GM12865 (cell line): ENCODE results near the gene NOSTRIN.

Experiments
- DNase-seq: peaks from one replicate; pipeline ENCODE4 v3.0.0; 2010; ENCODE audit warnings: low read depth
- H3K4me3 ChIP-seq: 2 replicates; pipeline ENCODE4 v1.5.1; 2011; ENCODE audit warnings: mild to moderate bottlenecking, low read depth, low read length, control low read depth
- TF ChIP-seq, protein P1 (sequence below): IDR thresholded peaks from 2 replicates; pipeline ENCODE4 v1.5.1; 2011; ENCODE audit warnings: low read length, control low read depth, low read depth, inconsistent platforms; ENCODE audit not compliant: insufficient read depth; ENCODE audit errors: missing control alignments

Gene NOSTRIN

DNA sequence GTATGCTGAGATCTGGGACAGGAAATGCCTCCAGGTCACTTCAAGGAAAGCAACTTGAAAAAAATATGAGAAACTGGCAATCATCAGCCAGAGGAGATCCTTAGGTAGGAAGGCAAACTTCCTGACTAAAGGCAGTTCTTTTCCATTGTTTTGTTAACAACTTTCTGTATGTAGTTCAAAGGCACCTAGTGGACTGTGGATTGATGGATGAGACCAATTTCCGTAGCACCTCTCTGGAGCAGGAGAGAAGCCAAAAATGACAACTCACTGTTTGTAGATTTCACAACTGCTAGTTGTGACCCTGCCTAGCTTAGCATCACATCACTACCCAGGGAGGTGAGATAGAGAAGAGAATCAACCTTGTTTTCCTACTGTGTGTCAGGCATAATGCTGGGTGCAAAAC lies 21.8 kb upstream of the NOSTRIN start:
- H3K4me3 ChIP-seq: no peak overlapping the region
- TF ChIP-seq, protein P1, sequence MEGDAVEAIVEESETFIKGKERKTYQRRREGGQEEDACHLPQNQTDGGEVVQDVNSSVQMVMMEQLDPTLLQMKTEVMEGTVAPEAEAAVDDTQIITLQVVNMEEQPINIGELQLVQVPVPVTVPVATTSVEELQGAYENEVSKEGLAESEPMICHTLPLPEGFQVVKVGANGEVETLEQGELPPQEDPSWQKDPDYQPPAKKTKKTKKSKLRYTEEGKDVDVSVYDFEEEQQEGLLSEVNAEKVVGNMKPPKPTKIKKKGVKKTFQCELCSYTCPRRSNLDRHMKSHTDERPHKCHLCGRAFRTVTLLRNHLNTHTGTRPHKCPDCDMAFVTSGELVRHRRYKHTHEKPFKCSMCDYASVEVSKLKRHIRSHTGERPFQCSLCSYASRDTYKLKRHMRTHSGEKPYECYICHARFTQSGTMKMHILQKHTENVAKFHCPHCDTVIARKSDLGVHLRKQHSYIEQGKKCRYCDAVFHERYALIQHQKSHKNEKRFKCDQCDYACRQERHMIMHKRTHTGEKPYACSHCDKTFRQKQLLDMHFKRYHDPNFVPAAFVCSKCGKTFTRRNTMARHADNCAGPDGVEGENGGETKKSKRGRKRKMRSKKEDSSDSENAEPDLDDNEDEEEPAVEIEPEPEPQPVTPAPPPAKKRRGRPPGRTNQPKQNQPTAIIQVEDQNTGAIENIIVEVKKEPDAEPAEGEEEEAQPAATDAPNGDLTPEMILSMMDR: no peak
- no peak for DNase-seq

DNA sequence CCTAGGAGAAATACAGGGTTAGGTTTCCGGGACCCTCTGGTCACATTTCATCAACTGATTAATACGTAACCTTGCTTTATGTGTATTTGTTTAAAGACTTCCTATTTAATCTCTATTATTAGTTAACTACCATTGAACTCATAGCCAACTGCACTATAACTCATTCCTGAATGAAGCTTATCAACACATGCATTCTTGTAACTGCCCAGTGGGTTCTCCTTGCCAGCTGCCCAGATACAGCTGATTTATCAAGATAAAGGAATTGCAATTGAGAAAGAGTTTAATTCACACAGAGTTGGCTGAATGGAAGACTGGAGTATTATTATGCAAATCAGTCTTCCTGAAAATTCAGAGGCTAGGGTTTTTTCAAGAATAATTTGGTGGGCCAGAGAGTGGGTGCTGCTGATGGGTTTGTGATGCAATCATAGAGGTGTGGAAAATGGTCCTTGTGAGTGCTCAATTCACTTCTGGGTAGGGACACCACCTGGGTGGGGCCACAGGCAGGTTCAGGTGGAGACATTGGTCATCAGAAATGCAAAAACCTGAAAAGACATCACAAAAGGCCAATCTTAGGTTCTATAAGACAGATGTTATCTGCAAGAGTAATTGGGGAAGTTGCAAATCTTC lies 21.1 kb upstream of the NOSTRIN start:
- TF ChIP-seq, protein P1: no peak
- no peak for DNase-seq
- H3K4me3 ChIP-seq: no peak overlapping the region

DNA sequence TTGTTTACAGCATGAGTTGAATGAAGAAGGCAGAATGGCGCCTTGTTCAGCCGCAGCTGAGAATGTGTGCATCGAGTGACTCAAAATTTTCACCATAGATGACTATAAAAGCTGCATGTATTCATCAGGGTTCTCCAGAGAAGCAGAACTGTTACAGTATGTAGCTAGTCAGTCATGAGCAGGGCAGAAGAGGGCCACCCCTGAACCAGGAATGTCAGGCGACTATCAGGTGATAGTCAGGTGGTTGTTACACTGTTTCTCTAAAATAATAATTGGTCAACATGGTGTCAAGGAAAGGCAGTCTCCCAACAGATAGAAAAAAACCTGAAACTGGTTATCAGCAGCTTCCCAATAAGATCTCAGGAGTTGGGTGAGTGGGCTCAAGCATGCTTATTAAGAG lies 20.2 kb upstream of the NOSTRIN start:
- no peak for DNase-seq

DNA sequence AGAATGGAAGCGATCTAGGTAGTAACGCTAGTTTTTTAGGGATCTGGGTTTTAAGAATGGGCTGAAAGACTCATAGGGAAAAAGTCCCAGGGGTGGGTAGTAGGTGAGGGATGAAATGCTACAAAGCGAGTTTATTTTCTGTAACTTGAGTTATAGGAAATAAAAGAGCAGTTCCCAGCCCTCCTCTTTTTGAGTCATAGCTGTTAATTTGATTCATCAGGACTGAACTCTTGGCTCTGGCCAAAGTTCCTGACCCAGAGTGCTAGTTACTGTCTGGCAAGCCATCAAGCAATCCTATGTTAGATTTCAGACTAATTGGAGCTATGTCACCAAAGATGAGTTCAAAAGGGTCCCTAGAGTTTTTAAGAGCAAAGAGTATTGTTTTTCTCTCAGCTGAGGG lies 17.4 kb upstream of the NOSTRIN start:
- DNase-seq: no peak
- no peak overlapping the region for H3K4me3 ChIP-seq
- TF ChIP-seq, protein P1: no peak

More for the DNA sequence above, 20.2 kb upstream of the NOSTRIN start:
- TF ChIP-seq, protein P1: no peak
- H3K4me3 ChIP-seq: no peak overlapping the region

DNA sequence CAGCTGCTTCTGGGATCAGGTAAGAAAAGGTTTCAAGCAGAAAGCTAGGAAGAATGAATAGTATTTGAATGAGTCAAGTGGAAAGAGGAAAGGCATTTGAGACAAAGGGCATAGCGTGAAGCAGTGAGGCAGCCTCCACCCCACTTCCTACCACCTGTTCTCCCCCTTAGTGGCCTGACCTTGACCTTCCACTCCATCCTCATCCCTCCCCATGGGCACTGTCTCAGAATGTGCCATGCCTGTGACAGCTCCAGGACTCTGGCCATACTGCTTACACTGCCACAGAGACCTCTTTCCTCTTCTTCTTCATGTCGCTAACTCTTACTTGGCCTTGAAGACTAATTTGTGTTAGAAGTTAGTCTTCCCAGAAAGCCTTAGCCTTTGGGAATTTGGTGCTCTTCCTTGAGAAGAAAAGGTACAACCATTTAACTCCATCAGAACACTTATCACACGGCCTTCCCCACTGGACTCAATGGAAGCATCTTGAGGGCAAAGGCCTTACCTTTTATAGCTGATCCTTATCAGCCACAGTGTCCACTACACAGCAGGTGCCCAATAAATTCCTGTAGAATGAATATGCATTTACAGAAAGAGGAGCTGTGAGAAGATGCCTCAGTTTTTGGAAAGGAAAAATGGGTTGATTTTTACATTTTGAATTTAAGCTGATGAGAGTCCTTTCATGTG lies 15.2 kb upstream of the NOSTRIN start:
- no peak for DNase-seq

DNA sequence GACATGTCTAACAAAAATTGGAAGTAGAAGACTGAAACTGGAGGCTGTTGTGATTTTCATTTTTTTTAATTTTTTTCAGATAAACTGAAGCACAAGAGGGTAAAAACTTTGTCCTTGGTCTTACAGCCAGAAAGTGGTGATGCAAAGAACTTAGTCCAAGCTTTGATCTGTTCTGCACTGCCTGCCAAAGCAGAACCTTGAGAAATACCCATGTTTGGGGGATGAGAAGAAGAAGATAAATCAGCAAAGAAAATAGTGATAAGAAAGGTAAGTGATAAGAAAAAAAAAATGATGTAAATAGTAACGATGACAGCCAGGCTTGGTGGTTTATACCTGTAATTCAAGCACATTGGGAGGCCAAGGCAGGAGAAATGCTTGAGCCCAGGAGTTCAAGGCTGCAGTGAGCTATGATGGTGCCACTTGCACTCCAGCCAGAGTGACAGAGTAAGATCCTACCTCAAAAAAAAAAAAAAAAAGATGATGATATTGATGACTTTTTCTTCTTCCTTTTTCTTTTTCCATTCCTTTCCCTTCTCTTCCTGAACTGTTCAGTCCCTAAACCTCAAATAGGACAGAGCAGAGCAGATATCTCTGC lies 14.6 kb upstream of the NOSTRIN start:
- DNase-seq: no peak
- H3K4me3 ChIP-seq: no peak overlapping the region
- TF ChIP-seq, protein P1: no peak

More for the DNA sequence above, 15.2 kb upstream of the NOSTRIN start:
- H3K4me3 ChIP-seq: no peak overlapping the region
- TF ChIP-seq, protein P1: no peak
